Hematopoietic multipotent progenitor cell treated with erythropoietin and hydrocortisone succinate and interleukin-3 and kit ligand, for 15 days (in vitro differentiated cells): Measurements from ENCODE around the gene AXIN1.
"Not testable (repeated sequence)": the region's sequence is repeated elsewhere in the genome, so short reads cannot be mapped to it uniquely, and the experiment has no call there.

Experiments
- DNase-seq: peaks from one replicate; pipeline ENCODE4 v3.0.0-alpha.2; 2015; ENCODE audit warnings: low spot score

Gene AXIN1

DNA sequence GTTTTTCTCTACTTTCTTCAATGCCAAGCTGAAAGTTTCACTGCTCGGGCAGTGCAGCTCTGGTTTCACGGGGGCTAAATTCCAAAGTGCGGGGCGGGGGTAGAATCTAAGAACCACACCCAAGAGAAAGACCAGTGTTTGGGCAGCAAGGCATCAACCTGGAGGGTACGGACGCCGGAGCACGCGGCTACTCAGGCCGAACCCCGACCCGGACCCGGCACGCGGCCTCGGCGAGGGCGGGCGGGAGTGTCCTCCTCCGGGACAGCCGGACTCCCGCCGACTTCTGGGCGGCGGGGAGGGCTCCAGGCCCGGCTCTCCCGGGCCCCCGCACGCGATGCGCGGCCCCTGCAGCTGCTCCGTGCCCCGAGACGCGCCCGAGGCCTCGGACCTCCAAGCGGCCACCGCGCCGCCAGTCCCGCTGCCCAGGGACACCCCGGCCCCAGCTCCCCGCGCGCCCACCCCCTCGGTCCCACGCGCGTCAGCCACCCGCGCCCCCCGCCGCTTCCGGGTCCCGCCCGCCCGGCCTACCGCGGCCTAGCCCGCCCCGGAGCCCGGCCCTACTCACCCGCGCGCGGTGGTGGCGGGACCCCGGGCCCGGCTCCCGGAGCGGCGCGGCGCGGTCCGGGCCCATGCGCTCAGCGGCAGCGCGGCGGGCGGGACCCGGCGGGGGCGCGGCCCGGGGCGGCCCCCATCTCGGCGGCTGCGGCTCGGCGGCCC, 561 bp downstream of the AXIN1 start:
- no peak for DNase-seq

DNA sequence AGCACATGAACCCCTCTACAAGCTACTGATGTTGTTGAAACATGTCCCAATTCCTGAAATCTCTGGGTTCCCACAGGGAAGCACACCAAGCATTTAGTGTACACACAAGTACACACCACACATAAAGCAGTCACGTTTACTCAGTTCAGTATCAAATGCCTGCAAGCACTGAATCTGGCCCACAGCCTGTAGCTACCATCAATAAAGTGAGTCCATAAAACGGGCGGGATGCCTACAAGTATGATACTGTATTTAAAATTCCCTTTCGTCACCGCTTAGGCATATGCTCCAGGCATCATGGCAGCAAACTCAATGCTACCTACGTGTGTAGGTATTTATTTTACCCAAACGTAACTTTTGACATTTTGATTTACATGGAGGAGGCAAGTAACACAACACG, 2.3 kb downstream of the AXIN1 start:
- DNase-seq, result no peak

GRCh38 chr16:349211-349610, 3.3 kb downstream of the AXIN1 start:
- no peak for DNase-seq

- not testable (repeated sequence) for DNase-seq
Measured at GRCh38 chr16:348495-348894, 4.0 kb downstream of the AXIN1 start.

GRCh38 chr16:347203-347602, 5.3 kb downstream of the AXIN1 start:
- no peak for DNase-seq

DNA sequence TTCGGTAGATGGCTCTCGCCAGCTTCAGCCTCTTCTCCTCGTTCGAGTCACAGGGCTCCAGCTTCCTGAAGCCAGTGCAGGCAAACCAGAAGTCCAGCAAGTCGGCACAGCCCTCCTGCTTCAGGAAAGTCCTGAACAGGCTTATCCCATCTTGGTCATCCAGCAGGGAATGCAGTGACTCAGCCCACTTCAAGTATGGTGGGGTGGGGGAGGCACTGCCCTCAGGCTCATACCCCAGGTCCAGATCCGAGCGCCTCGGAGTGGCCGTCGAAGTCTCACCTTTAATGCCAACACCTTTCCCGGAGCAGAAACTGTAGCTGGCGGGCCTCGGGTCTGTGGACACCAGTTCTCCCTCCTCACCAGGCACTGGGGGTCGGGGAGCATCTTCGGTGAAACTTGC, 5.9 kb downstream of the AXIN1 start:
- DNase-seq, result no peak

- DNase-seq, result no peak
Measured at GRCh38 chr16:345772-346171, 6.8 kb downstream of the AXIN1 start.

- no peak for DNase-seq
Measured at GRCh38 chr16:342455-343213, 9.9 kb downstream of the AXIN1 start.

DNA sequence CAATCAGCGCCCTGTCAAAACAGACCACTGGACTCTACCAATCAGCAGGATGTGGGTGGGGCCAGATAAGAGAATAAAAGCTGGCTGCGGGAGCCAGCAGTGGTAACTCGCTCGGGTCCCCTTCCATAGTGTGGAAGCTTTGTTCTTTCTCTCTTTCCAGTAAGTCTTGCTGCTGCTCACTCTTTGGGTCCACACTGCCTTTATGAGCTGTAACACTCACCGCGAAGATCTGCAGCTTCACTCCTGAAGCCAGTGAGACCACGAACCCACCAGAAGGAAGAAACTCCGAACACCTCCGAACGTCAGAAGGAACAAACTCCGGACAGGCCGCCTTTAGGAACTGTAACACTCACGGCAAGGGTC, 10.6 kb downstream of the AXIN1 start:
- not testable (repeated sequence) for DNase-seq

GRCh38 chr16:341095-341973, 11.2 kb downstream of the AXIN1 start:
- not testable (repeated sequence) for DNase-seq

- no peak for DNase-seq
Measured at GRCh38 chr16:340370-341091, 12.0 kb downstream of the AXIN1 start.

GRCh38 chr16:339680-340079, 12.8 kb downstream of the AXIN1 start:
- DNase-seq, result no peak

DNA sequence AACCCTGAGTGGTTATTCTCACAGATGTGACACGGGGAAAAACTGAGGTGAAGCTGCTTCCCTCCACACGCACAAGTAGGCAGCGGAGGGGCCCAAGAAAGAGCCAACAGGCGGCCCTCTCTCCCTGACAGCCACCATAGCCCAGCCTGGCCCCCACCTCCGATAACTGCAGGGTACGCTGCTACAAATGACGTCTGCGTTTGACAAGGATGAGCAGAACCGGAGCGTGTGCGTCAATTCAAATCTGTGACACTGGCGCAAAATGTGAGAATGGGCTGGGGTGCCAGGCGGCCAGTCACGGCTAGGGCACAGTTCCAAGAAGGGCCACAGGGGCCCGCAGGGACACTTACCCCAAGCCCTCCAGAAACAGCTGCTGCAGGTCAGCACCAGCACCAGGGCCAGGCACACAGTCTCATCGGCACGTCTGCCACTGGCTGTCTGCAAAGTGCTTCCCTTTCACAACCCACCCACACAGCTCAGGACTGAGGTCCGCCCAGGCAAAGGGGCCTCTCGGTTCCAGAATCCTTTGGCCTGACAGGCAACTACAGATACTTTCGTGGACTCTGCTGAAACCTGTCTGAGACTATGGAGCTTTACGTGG, 14.4 kb downstream of the AXIN1 start:
- no peak for DNase-seq

GRCh38 chr16:337437-337836, 15.1 kb downstream of the AXIN1 start:
- no peak for DNase-seq

DNA sequence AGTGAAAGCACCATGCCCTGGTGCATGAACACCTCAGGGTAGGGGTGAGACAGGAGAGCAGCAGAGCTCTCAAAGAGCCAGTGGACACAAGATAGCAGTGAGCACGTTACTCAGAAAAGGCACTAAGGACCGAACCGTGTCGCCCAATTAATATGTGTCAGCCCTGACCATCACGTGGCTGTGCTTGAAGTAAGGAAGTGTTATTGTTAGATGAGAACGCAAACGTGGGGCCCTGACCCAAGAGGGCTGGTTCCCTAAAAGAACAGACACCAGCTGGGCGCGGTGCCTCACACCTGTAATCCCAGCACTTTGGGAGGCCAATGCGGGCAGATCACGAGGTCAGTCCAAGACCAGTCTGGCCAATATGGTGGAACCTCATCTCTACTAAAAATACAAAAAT, 16.3 kb downstream of the AXIN1 start:
- DNase-seq, result no peak

- DNase-seq, result not testable (repeated sequence)
Measured at GRCh38 chr16:334861-335632, 17.5 kb downstream of the AXIN1 start.

- DNase-seq, result not testable (repeated sequence)
Measured at GRCh38 chr16:334164-334832, 18.2 kb downstream of the AXIN1 start.

DNA sequence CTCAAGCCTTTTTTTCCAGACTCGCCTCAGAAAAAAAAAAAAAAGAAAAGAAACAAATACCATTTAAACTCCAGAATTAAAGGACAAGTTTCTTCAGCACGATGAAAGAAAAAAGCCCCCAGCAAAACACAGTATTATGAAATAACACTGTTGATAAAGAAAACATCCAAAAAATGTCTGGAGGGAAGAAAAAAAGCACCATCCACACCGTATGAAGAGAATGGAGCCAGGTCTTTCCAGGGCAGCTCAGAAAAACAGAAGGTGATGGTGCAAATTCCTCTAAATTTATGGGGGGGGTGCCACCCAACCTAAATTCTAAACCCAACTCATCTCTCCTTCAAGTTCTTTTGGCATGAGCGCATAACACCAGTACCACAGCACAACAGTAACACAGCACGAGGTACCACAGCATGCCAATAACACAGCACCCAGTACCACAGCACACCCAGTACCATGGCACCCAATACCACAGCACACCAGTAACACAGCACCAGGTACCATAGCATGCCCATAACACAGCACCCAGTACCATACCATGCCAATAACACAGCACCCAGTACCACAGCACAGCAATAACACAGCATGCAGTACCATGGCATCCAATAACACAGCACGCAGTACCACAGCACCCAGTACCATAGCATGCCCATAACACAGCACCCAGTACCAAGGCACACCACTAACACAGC, 19.0 kb downstream of the AXIN1 start:
- no peak for DNase-seq

DNA sequence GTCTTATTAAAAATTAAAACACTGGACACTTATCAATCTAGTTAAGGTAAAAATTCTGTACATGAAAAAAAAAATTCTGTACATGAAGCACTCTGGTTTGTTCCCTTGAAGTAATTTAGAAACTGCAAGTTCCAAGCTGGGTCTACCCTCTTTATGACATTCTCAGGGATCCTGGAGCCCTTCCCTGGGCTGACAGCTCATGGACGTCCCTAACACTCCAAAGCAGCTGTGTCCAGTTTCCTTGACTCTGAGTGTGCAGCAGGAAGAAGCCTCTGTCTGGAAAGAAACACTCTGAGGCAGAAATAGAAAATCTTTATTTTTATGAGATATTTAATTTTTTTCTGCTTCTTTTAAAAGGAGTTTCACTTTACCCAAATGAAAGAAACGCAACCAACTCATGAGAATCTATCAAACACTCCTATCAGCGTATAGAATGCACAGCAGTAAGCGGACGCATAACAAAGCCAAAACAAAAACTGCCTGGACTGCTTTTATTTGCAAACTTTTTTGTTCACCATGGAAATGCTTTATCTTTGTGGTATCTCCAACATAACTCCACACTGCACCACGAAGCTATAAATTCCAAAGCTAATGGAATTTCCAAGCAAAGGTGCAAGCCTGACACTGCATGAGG, 21.2 kb downstream of the AXIN1 start:
- DNase-seq, result not testable (repeated sequence)
